ENCODE data around the gene CALML4. TPM values are rescaled to one million over a fixed set of nuclear protein-coding genes. Genes with fewer than 3 reads are reported as not detected.
"Not testable (repeated sequence)": the region's sequence is repeated elsewhere in the genome, so short reads cannot be mapped to it uniquely, and the experiment has no call there.

The CALML4 gene
- total RNA-seq, 1 donor from 2014 or later = 14.8 TPM

DNA sequence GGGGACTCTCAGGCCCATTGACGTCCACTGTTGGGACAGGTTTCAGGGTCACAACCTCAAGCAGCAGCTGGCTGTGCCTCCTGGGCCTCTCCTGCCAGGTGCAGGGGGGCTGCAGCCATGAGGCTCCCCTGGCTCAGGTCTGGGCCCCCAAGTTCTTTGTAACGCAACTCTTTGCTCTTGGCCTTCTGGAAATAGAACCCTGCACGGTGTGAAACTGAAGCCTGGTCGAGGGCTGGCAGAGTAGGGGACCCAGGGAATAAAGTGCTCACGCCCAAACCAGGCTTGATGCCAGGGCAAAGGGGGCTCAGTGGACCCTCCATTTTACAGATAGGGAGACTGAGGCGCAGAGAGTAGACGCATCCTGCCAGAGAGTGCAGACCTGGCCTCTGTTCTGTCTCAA, 771 bp downstream of the CALML4 start:
- Mint-ChIP-seq H3K4me3 (no peak overlapping the region), H3K9me3 (no peaks in the 10 kb centered on the region), H3K27ac (ENCODE audit: unreplicated experiment) (no peak overlapping the region), H3K4me1 (peaks cover 16% of the 10 kb centered on the region), H3K36me3 (ENCODE audit: low read depth) (peaks cover 3% of the 10 kb centered on the region), H3K27me3 (ENCODE audit: low read depth) (no peaks in the 10 kb centered on the region)
- no peak for TF ChIP-seq CTCF (conservative IDR thresholded peaks at IDR 0.05)
- DNase-seq (ENCODE audit: low read depth, low spot score) = no peak

- peaks cover 16% of the 10 kb centered on the region for H3K4me1 Mint-ChIP-seq
Observed at GRCh38 chr15:68203956-68204355, 1.2 kb downstream of the CALML4 start.

GRCh38 chr15:68203486-68203885, 1.6 kb downstream of the CALML4 start:
- DNase-seq (ENCODE audit: low read depth, low spot score) = no peak
- Mint-ChIP-seq H3K4me1 (peaks cover 16% of the 10 kb centered on the region), H3K27ac (ENCODE audit: unreplicated experiment) (no peak overlapping the region), H3K36me3 (ENCODE audit: low read depth) (peaks cover 3% of the 10 kb centered on the region), H3K9me3 (no peaks in the 10 kb centered on the region), H3K4me3 (no peak overlapping the region), H3K27me3 (ENCODE audit: low read depth) (no peaks in the 10 kb centered on the region)
- no peak for TF ChIP-seq CTCF (conservative IDR thresholded peaks at IDR 0.05)

More at GRCh38 chr15:68203956-68204355, 1.2 kb downstream of the CALML4 start:
- TF ChIP-seq CTCF (conservative IDR thresholded peaks at IDR 0.05) = no peak
- H3K36me3 Mint-ChIP-seq (ENCODE audit: low read depth) = peaks cover 3% of the 10 kb centered on the region
- H3K27ac Mint-ChIP-seq (ENCODE audit: unreplicated experiment) = no peak overlapping the region
- no peaks in the 10 kb centered on the region for H3K9me3 Mint-ChIP-seq
- H3K4me3 Mint-ChIP-seq = no peak overlapping the region
- no peak for DNase-seq (ENCODE audit: low read depth, low spot score)
- no peaks in the 10 kb centered on the region for H3K27me3 Mint-ChIP-seq (ENCODE audit: low read depth)

- peaks cover 16% of the 10 kb centered on the region for H3K4me1 Mint-ChIP-seq
- DNase-seq (ENCODE audit: low read depth, low spot score); H3K36me3 Mint-ChIP-seq (ENCODE audit: low read depth); H3K9me3 Mint-ChIP-seq; H3K27me3 Mint-ChIP-seq (ENCODE audit: low read depth); H3K27ac Mint-ChIP-seq (ENCODE audit: unreplicated experiment); H3K4me3 Mint-ChIP-seq: not testable (repeated sequence)
Observed at GRCh38 chr15:68202994-68203393, 2.1 kb downstream of the CALML4 start.

DNA sequence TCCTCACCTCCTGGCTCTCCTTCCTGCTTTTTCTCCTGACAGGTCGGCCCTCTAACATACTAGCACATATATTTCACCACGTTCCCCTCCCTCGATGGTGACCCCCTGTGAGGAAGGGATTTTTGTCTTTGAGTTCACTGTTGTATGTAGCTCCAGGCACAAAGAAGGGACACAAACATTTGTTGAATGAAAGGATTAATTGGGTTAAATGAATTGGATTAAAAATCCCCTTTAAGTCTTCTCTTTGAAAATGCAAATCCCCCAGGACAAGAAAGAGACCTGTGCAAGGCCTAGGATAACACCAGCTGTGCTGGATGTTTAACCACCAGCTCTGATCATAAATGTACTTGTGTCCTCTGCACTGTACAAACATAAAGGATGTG, 3.3 kb downstream of the CALML4 start:
- no peak for TF ChIP-seq CTCF (conservative IDR thresholded peaks at IDR 0.05)
- Mint-ChIP-seq H3K36me3 (ENCODE audit: low read depth) (peaks cover 3% of the 10 kb centered on the region), H3K4me3 (no peak overlapping the region), H3K9me3 (no peaks in the 10 kb centered on the region), H3K27me3 (ENCODE audit: low read depth) (no peaks in the 10 kb centered on the region), H3K27ac (ENCODE audit: unreplicated experiment) (peak overlapping the region; percentile 4), H3K4me1 (peaks cover 16% of the 10 kb centered on the region)
- no peak for DNase-seq (ENCODE audit: low read depth, low spot score)

DNA sequence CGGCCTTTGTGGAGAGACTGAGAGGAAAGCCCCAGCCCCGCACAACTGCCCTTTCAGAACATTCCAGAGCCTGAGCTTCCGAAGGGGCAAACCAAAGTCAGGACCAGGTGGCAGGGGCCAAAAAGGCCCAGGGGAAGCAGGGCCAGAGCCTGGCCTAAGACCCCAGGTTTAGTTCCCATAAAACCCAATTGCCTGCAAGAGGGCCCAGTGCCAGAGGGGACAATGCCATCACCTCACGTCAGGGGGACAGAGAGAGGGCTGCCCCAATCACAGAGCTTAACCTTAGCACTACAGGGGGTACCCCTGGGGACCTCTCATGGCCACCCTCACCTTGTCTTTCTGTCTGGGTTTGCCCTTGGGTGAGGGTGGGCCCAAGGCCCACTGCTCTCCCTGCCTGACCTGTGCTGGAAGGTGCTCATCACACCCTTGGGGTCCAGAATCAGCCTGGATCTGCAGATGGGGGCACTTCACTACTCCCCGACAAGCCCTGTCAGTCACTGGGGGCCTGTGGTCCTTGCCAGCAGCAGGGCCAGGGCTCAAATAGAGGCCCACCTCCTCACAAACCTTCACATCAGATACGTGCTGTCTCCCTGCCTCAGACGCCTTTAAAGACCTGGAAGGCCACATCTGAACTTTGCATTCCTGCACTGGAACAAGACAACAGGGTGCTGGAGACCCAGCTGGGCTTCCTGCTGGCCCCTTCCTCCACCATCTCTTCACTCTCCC, 3.8 kb downstream of the CALML4 start:
- Mint-ChIP-seq H3K4me1 (peaks cover 16% of the 10 kb centered on the region), H3K4me3 (no peak overlapping the region), H3K9me3 (no peaks in the 10 kb centered on the region), H3K27me3 (ENCODE audit: low read depth) (no peaks in the 10 kb centered on the region), H3K27ac (ENCODE audit: unreplicated experiment) (peak overlapping the region; percentile 4), H3K36me3 (ENCODE audit: low read depth) (peaks cover 3% of the 10 kb centered on the region)
- no peak for DNase-seq (ENCODE audit: low read depth, low spot score)
- TF ChIP-seq CTCF (conservative IDR thresholded peaks at IDR 0.05) = no peak

Measured in neural crest cell (in vitro differentiated cells).